Measurements from ENCODE around the gene NIPAL1.
"Not testable (repeated sequence)": the region's sequence is repeated elsewhere in the genome, so short reads cannot be mapped to it uniquely, and the experiment has no call there.

Gene NIPAL1

GRCh38 chr4:48016141-48017107, at the start of gene NIPAL1, which contains the start of gene CNGA1:
Gene NIPAL1 (plus strand): TSS chr4:48016772. CDS start chr4:48016840, 68 bp downstream.
Gene CNGA1 (minus strand): TSS chr4:48016681. CDS start chr4:47952689, 63,992 bp downstream.
- peak; percentile 70 for DNase-seq (ENCODE audit: low read depth)

DNA sequence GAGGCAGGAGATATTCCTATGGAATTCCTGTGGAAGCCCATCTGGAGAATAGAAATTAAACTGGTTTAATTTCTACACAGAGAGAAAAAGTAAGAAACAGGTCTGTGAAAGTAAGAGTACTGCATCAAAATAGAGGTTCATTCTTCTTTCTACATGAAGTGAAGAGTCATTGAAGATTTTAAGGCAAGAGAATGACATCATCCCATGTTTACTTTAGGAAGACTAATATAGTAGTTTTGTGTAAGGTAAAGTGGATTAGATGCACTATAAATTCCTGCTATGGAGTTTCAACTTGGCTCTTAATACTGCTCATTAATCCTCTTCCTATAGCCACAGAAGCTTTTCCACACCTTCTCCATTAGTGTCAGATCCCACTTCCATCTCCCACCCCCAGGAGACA, 47.7 kb upstream of the NIPAL1 start:
- DNase-seq (ENCODE audit: low read depth): no peak

- DNase-seq (ENCODE audit: low read depth): no peak
Measured at GRCh38 chr4:47972181-47972580, 44.4 kb upstream of the NIPAL1 start.

DNA sequence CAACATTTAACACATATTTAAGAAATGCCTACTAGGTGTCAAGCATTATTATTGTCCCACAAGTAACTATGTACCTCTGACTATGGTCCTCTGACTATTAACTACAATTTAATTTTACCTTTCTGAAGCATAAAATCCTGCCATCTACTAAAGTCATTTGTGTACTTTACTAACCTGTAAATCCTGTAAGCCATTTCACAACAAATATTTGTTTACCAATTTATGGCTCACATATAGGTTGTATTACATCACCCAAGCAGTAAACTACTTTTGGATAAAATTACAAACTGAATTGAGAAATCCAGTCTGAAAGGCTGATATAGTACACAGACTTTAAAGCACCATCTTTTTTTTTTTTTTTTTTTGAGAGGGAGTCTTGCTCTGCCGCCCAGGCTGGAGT, 43.9 kb upstream of the NIPAL1 start:
- DNase-seq (ENCODE audit: low read depth): no peak

- DNase-seq (ENCODE audit: low read depth): no peak
Measured at GRCh38 chr4:47974566-47974965, 42.0 kb upstream of the NIPAL1 start.

GRCh38 chr4:47990145-47990544, 26.4 kb upstream of the NIPAL1 start:
- no peak for DNase-seq (ENCODE audit: low read depth)

GRCh38 chr4:47992475-47992874, 24.1 kb upstream of the NIPAL1 start:
- DNase-seq (ENCODE audit: low read depth): not testable (repeated sequence)

GRCh38 chr4:47996021-47996420, 20.6 kb upstream of the NIPAL1 start:
- no peak for DNase-seq (ENCODE audit: low read depth)

DNA sequence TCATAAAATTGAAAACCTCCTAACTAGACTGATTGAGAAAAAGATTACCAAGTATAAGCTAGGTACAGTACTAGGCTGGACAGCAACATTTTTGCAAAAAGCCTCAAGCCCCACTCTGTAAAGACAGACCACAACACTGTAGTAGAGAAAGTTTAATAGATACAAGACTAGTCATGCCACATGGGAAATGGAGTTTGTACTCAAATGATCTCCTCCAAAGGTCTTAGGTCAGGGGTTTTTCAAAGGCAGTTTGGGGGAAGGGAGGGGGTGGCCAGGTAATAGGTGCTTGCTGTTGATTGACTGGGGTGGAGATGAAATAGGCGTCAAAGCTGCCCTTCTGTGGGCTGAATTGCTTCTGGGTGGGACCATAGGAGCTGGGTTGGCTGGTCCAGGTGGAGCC, 14.3 kb upstream of the NIPAL1 start:
- no peak for DNase-seq (ENCODE audit: low read depth)

- DNase-seq (ENCODE audit: low read depth): peak; percentile 19
Measured at GRCh38 chr4:48003568-48003967, 13.0 kb upstream of the NIPAL1 start.

DNA sequence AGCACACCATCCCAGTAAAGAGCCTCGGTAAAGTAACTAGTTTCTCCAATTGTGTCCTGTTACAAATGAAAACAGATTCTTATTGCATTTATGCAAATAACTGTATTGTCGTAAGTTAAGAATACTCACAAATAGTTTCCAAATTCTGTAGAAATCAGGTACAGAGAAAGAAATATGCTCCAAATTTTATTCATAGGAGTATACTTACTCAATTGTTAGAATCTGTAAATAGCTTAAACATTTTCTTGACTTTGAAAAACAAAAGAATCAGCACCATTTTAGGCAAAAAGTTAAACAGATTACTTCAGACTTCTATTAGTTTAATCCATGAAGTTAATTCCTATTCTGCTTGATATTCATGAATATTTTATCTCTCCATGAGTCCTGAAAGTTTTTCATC, 10.8 kb upstream of the NIPAL1 start:
- no peak for DNase-seq (ENCODE audit: low read depth)

DNA sequence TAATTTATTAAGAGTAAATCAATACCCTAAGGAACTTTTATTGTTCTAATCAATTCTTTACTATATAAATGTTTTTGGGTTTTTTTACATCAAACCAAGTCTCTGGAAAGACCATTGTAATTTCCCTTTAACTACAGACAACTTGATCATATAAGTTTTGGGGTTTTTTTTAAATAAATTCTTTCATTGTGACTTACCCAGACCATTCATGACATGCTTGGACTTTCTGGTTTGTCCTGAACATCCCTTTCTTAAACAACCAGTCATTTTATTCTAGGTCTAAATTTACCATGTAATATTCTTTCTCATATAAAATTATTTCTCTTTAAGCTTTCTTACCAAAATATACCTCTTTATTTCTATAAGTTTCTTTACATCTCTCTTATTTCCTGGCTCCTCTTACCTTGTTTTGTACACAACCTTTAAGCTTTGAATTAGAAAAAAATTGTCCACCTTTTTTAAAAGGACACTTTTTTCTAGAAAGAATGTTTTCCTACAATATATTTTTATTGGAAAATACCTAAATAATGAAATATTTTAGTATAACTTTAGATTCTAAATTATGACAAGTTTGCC, 8.5 kb upstream of the NIPAL1 start:
- no peak for DNase-seq (ENCODE audit: low read depth)

DNA sequence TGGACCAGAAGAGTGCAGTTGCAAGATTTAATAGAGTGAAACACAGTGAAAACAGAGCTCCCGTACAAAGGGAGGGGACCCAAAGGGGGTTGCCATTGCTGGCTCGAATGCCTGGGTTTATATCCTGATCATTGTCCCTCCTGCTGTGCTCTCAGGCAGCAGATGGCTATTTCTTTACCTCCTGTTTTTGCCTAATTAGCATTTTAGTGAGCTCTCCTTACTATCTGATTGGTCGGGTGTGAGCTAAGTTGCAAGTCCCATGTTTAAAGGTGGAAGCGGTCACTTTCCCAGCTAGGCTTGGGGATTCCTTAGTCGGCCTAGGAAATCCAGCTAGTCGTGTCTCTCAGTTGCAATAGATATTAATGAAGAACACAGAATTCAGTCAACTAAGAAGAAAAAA, 5.7 kb upstream of the NIPAL1 start:
- DNase-seq (ENCODE audit: low read depth): not testable (repeated sequence)

DNA sequence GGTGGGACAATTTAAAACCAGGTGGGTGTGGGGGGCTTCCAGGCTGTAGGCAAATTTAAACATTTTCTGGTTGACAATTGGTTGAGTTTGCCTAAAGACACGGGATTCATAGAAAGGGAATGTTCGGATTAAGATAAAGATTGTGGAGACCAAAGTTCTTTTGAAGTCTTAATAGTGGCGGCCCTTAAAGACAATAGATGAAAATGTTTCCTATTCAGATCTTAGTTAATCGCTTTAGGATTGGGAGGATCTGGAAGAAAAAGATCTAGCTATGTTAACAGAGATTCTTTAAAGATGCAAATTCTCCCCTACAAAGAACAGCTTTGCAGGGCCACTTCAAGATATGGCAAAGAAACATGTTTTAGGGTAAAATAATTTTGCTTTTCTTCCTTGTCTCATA, 4.8 kb upstream of the NIPAL1 start:
- DNase-seq (ENCODE audit: low read depth): no peak

GRCh38 chr4:48012824-48013223, 3.7 kb upstream of the NIPAL1 start:
- no peak for DNase-seq (ENCODE audit: low read depth)

GRCh38 chr4:48015216-48015615, 1.4 kb upstream of the NIPAL1 start:
- DNase-seq (ENCODE audit: low read depth): no peak

- no peak for DNase-seq (ENCODE audit: low read depth)
Measured at GRCh38 chr4:48015678-48016077, 894 bp upstream of the NIPAL1 start.

- peak; percentile 58 for DNase-seq (ENCODE audit: low read depth)
Measured at GRCh38 chr4:48017108-48017571, 568 bp downstream of the NIPAL1 start.

GRCh38 chr4:48018112-48018511, 1.5 kb downstream of the NIPAL1 start:
- no peak for DNase-seq (ENCODE audit: low read depth)

- no peak for DNase-seq (ENCODE audit: low read depth)
Measured at GRCh38 chr4:48021100-48021499, 4.5 kb downstream of the NIPAL1 start.

- DNase-seq (ENCODE audit: low read depth): no peak
Measured at GRCh38 chr4:48022192-48022799, 5.7 kb downstream of the NIPAL1 start.

DNA sequence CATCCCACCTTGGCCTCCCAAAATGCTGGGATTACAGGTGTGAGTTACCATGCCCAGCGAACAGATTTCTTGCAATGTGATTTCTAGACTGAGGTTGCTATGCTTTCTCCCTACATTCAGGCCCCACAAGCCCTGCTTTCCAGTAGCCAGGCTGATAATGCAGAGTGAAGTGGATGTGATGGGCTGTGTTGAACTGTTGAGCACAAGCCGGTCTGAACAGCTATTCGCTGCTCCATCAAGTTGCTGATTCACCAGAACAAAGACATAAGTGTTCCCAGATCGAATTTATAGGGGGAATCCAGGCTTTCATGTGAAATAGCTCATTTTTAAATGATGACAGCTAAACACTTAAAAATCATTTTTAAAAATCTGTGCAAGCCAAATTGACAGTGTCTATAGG, 8.0 kb downstream of the NIPAL1 start:
- DNase-seq (ENCODE audit: low read depth): no peak

GRCh38 chr4:48025005-48025404, 8.4 kb downstream of the NIPAL1 start:
- no peak for DNase-seq (ENCODE audit: low read depth)
